Mesothelial cell of epicardium (in vitro differentiated cells): ENCODE results near the gene FCER1G. TPM values are rescaled to one million over a fixed set of nuclear protein-coding genes. Genes with fewer than 3 reads are reported as not detected.
A peak's percentile ranks its signal among the peaks of the same experiment; 100 is the strongest.
"Not testable (repeated sequence)": the region's sequence is repeated elsewhere in the genome, so short reads cannot be mapped to it uniquely, and the experiment has no call there.

Experiments used
- DNase-seq, 2 experiments: peaks; one replicate each; pipeline ENCODE4 v3.0.0; 2021; ENCODE audit warnings: low spot score in 2 of 2; ENCODE audit not compliant: unreplicated experiment in 2 of 2
- H3K27ac Mint-ChIP-seq: 2 replicates; pipeline ENCODE4 v1.8.0; 2021; ENCODE audit warnings: mixed read lengths
- H3K27me3 Mint-ChIP-seq: 2 replicates; pipeline ENCODE4 v1.8.0; 2021; ENCODE audit warnings: low read depth, mixed read lengths
- H3K36me3 Mint-ChIP-seq: 2 replicates; pipeline ENCODE4 v1.8.0; 2021; ENCODE audit warnings: mixed read lengths
- H3K4me1 Mint-ChIP-seq: 2 replicates; pipeline ENCODE4 v1.8.0; 2021; ENCODE audit warnings: mixed read lengths
- H3K4me3 Mint-ChIP-seq: 2 replicates; pipeline ENCODE4 v1.8.0; 2021; ENCODE audit warnings: mild to moderate bottlenecking, moderate library complexity, mixed read lengths
- H3K9me3 Mint-ChIP-seq: 2 replicates; pipeline ENCODE4 v1.8.0; 2021; ENCODE audit warnings: mixed read lengths
- CTCF ChIP-seq: fragments of 200-600 bp; sonication (generic); IDR thresholded peaks from one replicate; pipeline ENCODE4 v1.5.0; 2021; ENCODE audit warnings: antibody characterized with exemption; ENCODE audit not compliant: unreplicated experiment
- total RNA-seq: library from RNA; stranded (reverse); gene quantifications from 3 replicates; pipeline ENCODE4 v1.2.1, GENCODE V29; 2021

Gene FCER1G
- total RNA-seq, 1 donor from 2014 or later = 0.40 TPM

GRCh38 chr1:161223805-161224694 lies 9.0 kb downstream of the FCER1G start:
- H3K27me3 Mint-ChIP-seq = no peaks in the 10 kb centered on the region
- no peak for DNase-seq
- H3K4me1 Mint-ChIP-seq = peaks cover 20% of the 10 kb centered on the region
- H3K4me3 Mint-ChIP-seq = no peak overlapping the region
- H3K27ac Mint-ChIP-seq = no peak overlapping the region
- H3K9me3 Mint-ChIP-seq = no peaks in the 10 kb centered on the region
- TF ChIP-seq CTCF = no peak
- peaks cover 4% of the 10 kb centered on the region for H3K36me3 Mint-ChIP-seq

GRCh38 chr1:161224695-161225087 lies 9.6 kb downstream of the FCER1G start:
- not testable (repeated sequence) for DNase-seq, H3K4me3 Mint-ChIP-seq, H3K36me3 Mint-ChIP-seq, H3K27ac Mint-ChIP-seq, H3K27me3 Mint-ChIP-seq, H3K9me3 Mint-ChIP-seq
- peaks cover 20% of the 10 kb centered on the region for H3K4me1 Mint-ChIP-seq

GRCh38 chr1:161225178-161225533 lies 10.1 kb downstream of the FCER1G start:
- Mint-ChIP-seq H3K4me3 (peak overlapping the region; percentile 99), H3K27me3 (no peaks in the 10 kb centered on the region), H3K4me1 (peaks cover 20% of the 10 kb centered on the region), H3K27ac (peak overlapping the region; percentile 10), H3K9me3 (no peaks in the 10 kb centered on the region), H3K36me3 (peaks cover 4% of the 10 kb centered on the region)
- no peak for TF ChIP-seq CTCF
- no peak for DNase-seq

- peak; percentile 68 to 81 for DNase-seq
- Mint-ChIP-seq H3K27me3 (no peaks in the 10 kb centered on the region), H3K36me3 (peaks cover 4% of the 10 kb centered on the region), H3K4me3 (peak within 1 kb of the TSS; percentile 99), H3K9me3 (no peaks in the 10 kb centered on the region), H3K4me1 (peaks cover 20% of the 10 kb centered on the region), H3K27ac (peak within 1 kb of the TSS; percentile 93)
- TF ChIP-seq CTCF = no peak
Measured at GRCh38 chr1:161225534-161226319, 10.6 kb downstream of the FCER1G start, which contains the start of gene TOMM40L. Gene TOMM40L (plus strand): TSS chr1:161226060. CDS start chr1:161226490, 430 bp downstream.

- no peak for DNase-seq
- Mint-ChIP-seq H3K36me3 (peaks cover 4% of the 10 kb centered on the region), H3K9me3 (no peaks in the 10 kb centered on the region), H3K4me3 (peak overlapping the region; percentile 99), H3K4me1 (peaks cover 20% of the 10 kb centered on the region), H3K27ac (no peak overlapping the region), H3K27me3 (no peaks in the 10 kb centered on the region)
- TF ChIP-seq CTCF = no peak
Measured at GRCh38 chr1:161226320-161226711, 11.2 kb downstream of the FCER1G start.

GRCh38 chr1:161226759-161227158 lies 11.7 kb downstream of the FCER1G start:
- no peak for DNase-seq
- H3K4me1 Mint-ChIP-seq = peaks cover 20% of the 10 kb centered on the region
- H3K4me3 Mint-ChIP-seq = peak overlapping the region; percentile 99
- TF ChIP-seq CTCF = no peak
- peaks cover 4% of the 10 kb centered on the region for H3K36me3 Mint-ChIP-seq
- H3K27me3 Mint-ChIP-seq = no peaks in the 10 kb centered on the region
- H3K27ac Mint-ChIP-seq = no peak overlapping the region
- H3K9me3 Mint-ChIP-seq = no peaks in the 10 kb centered on the region
